Fibroblast of lung (primary cell): ENCODE results near the gene TCP11. TPM values are rescaled to one million over a fixed set of nuclear protein-coding genes. Genes with fewer than 3 reads are reported as not detected.

Experiments
- DNase-seq, 2 donors: peaks; one replicate each; pipeline versions ENCODE4 v3.0.0 to v3.0.0-alpha.2; 2010; ENCODE audit warnings: low read depth in 2 of 2
- H2AFZ ChIP-seq: 2 replicates; pipeline ENCODE4 v1.5.1; 2012; ENCODE audit warnings: low read length, control low read depth, inconsistent platforms
- H3K27ac ChIP-seq: 2 replicates; pipeline ENCODE4 v1.5.1; 2011; ENCODE audit warnings: low read length, control low read depth; ENCODE audit not compliant: insufficient read depth
- H3K27me3 ChIP-seq: 2 replicates; pipeline ENCODE4 v1.5.1; 2011; ENCODE audit warnings: mild to moderate bottlenecking, low read length; ENCODE audit not compliant: control insufficient read depth, insufficient read depth
- H3K36me3 ChIP-seq: 2 replicates; pipeline ENCODE4 v1.5.1; 2011; ENCODE audit warnings: low read length; ENCODE audit not compliant: control insufficient read depth, insufficient read depth
- H3K4me1 ChIP-seq: 2 replicates; pipeline ENCODE4 v1.5.1; 2011; ENCODE audit warnings: low read length; ENCODE audit not compliant: control insufficient read depth, insufficient read depth; ENCODE audit errors: extremely low read depth
- H3K4me2 ChIP-seq: 2 replicates; pipeline ENCODE4 v1.5.1; 2011; ENCODE audit warnings: low read length, control low read depth; ENCODE audit not compliant: insufficient read depth; ENCODE audit errors: extremely low read depth
- H3K4me3 ChIP-seq, 4 experiments: fragments of 200-600 bp in 1 of 4; sonication (generic) in 1 of 4; replicated peaks in 1 of 4; 2 replicates each; pipeline ENCODE4 v1.5.1; 2011 to 2016; ENCODE audit warnings: low read length in 4 of 4, low read depth in 3 of 4, mild to moderate bottlenecking in 3 of 4, control low read depth in 2 of 4, inconsistent platforms in 1 of 4, mixed read lengths in 1 of 4; ENCODE audit not compliant: insufficient read depth in 1 of 4; ENCODE audit errors: control extremely low read depth in 1 of 4
- H3K79me2 ChIP-seq: 2 replicates; pipeline ENCODE4 v1.5.1; 2012; ENCODE audit warnings: mild to moderate bottlenecking, low read length, inconsistent platforms; ENCODE audit not compliant: control insufficient read depth, insufficient read depth
- H3K9ac ChIP-seq: 2 replicates; pipeline ENCODE4 v1.5.1; 2011; ENCODE audit warnings: mild to moderate bottlenecking, low read length, control low read depth; ENCODE audit not compliant: insufficient read depth
- H3K9me3 ChIP-seq: 2 replicates; pipeline ENCODE4 v1.5.1; 2012; ENCODE audit warnings: low read depth, low read length; ENCODE audit not compliant: control insufficient read depth, insufficient read depth
- H4K20me1 ChIP-seq: 2 replicates; pipeline ENCODE4 v1.5.1; 2011; ENCODE audit warnings: low read length; ENCODE audit not compliant: control insufficient read depth, insufficient read depth; ENCODE audit errors: extremely low read depth
- CTCF ChIP-seq, 2 donors: IDR thresholded peaks in 1 of 2; conservative IDR thresholded peaks in 1 of 2; 1 replicate in 1 of 2; 2 replicates in 1 of 2; pipeline ENCODE4 v1.5.1; 2011 to 2012; ENCODE audit warnings: low read length in 2 of 2, control low read depth in 1 of 2, inconsistent platforms in 1 of 2, low read depth in 1 of 2, mild to moderate bottlenecking in 1 of 2
- EZH2 ChIP-seq: IDR thresholded peaks from 2 replicates; pipeline ENCODE4 v1.5.1; 2012; ENCODE audit warnings: low read length, control low read depth, mild to moderate bottlenecking; ENCODE audit errors: missing control alignments
- polyA plus RNA-seq, 2 donors: library from polyadenylated mRNA; depleted of rRNA in 1 of 2; stranded (reverse) in 1 of 2; unstranded in 1 of 2; fragments of >200 nt; gene quantifications; 2 replicates each; pipeline ENCODE4 v1.2.1, GENCODE V29; 2011 to 2012; ENCODE audit warnings: missing spikeins in 1 of 2
- total RNA-seq: library from RNA; depleted of rRNA; stranded (reverse); fragments of >200 nt; gene quantifications from 2 replicates; pipeline ENCODE4 v1.2.1, GENCODE V29; 2014

Gene TCP11
- total and polyA plus RNA-seq, 2 donors (not counting 1 experiment from before 2014, with no cell fraction given) = 0.17 to 0.24 TPM

DNA sequence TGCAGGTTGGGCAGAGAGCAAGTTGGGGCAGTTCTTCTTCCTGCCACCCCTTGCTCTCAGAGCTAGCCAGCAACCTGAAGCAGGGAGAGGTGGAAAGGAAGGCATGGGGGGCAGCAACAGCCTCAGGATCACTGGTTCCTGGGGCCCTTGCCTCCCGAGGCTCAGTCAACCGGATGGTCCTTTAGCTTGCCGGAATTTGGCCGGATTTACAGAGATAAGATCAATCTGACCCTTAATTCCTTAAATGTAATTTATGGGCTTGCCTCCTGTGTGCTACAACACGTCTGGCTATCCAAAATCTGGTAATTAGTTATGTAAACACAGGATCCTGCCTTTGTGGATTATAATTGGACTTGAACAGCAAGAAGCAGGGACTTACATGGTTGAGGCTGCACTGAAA, 19.5 kb upstream of the TCP11 start:
- Histone ChIP-seq H3K9me3 (no peaks in the 10 kb centered on the region), H3K4me3 (no peak overlapping the region), H4K20me1 (no peaks in the 10 kb centered on the region), H3K4me1 (no peaks in the 10 kb centered on the region), H3K27me3 (no peaks in the 10 kb centered on the region), H3K9ac (no peak overlapping the region), H2AFZ (no peak overlapping the region), H3K79me2 (no peaks in the 10 kb centered on the region), H3K27ac (no peak overlapping the region), H3K4me2 (no peak overlapping the region), H3K36me3 (no peaks in the 10 kb centered on the region)
- TF ChIP-seq CTCF (conservative IDR thresholded peaks at IDR 0.05 in 1 of 2, IDR thresholded peaks at IDR 0.05 in 1 of 2; ENCODE audit: low read depth in 1 of 2, low read length in 2 of 2) (no peak), EZH2 (no peak)
- DNase-seq = no peak

DNA sequence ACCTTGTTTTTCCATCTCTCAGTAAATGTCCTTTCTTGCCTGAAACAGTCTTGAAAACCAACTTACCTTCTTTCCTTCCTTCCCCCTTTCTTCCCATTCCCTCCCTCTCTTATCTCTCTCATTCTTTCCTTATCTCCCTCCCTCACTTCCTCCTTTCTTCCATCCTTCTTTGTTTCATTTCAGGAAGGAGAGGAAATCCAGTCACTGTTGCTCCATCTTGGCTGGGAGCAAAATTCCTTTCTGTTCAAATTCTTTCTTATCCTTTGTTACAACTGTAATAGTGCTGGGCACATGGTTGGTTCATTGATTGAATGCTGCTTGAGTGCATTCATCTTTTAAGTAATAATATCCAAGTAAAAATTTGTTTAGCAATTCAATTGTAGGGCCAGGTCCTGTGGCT, 17.4 kb upstream of the TCP11 start:
- Histone ChIP-seq H3K4me2 (no peak overlapping the region), H3K9me3 (no peaks in the 10 kb centered on the region), H2AFZ (no peak overlapping the region), H4K20me1 (no peaks in the 10 kb centered on the region), H3K4me1 (no peaks in the 10 kb centered on the region), H3K79me2 (no peaks in the 10 kb centered on the region), H3K4me3 (no peak overlapping the region), H3K36me3 (no peaks in the 10 kb centered on the region), H3K9ac (no peak overlapping the region), H3K27me3 (no peaks in the 10 kb centered on the region), H3K27ac (no peak overlapping the region)
- TF ChIP-seq CTCF (conservative IDR thresholded peaks at IDR 0.05 in 1 of 2, IDR thresholded peaks at IDR 0.05 in 1 of 2; ENCODE audit: low read depth in 1 of 2, low read length in 2 of 2) = no peak
- TF ChIP-seq EZH2 = no peak
- no peak for DNase-seq

- H3K79me2 ChIP-seq = no peaks in the 10 kb centered on the region
- H3K4me2 ChIP-seq = no peak overlapping the region
- no peaks in the 10 kb centered on the region for H3K4me1 ChIP-seq
- no peak for DNase-seq
- no peak overlapping the region for H3K9ac ChIP-seq
- no peaks in the 10 kb centered on the region for H4K20me1 ChIP-seq
- H2AFZ ChIP-seq = no peak overlapping the region
- H3K9me3 ChIP-seq = no peaks in the 10 kb centered on the region
- H3K4me3 ChIP-seq = no peak overlapping the region
- TF ChIP-seq EZH2 (no peak), CTCF (conservative IDR thresholded peaks at IDR 0.05 in 1 of 2, IDR thresholded peaks at IDR 0.05 in 1 of 2; ENCODE audit: low read depth in 1 of 2, low read length in 2 of 2) (no peak)
- no peaks in the 10 kb centered on the region for H3K27me3 ChIP-seq
- no peaks in the 10 kb centered on the region for H3K36me3 ChIP-seq
- no peak overlapping the region for H3K27ac ChIP-seq
Observed at GRCh38 chr6:35154947-35155346, 13.8 kb upstream of the TCP11 start.
